ENCODE results near the gene ZSCAN5C. TPM values are rescaled to one million over a fixed set of nuclear protein-coding genes. Genes with fewer than 3 reads are reported as not detected.
"Not testable (repeated sequence)": the region's sequence is repeated elsewhere in the genome, so short reads cannot be mapped to it uniquely, and the experiment has no call there.

The ZSCAN5C gene
- total RNA-seq, 4 donors from 2014 or later = not detected

DNA sequence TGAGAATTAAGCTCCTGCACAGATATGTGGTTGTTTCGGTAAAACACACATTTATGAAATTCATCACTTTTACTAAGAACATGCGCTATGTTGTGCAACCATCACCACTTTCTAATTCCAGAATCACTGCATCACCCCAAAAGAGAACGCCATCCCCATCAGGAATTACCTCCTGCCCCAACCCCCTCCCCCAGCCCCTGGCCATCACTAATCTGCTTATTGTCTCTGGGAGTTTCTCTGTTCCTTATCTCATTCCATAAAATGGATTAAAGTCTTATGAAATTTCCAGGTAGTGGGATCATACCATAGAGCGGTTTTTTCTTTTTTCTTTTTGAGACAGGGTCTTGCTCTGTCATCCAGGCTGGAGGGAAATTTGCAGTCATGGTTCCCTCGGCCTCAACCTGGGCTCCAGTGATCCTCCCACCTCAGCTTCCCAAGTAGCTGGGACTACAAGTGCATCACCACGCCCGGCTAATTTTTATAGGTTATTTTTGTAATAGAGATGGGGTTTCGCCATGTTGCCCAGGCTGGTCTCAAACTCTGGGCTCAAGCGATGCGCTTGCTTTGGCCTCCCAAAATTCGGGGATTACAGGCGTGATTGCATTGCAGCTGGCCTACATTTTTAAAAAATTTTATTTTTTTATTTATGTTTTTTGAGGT is 8.0 kb upstream of the ZSCAN5C start:
- TF ChIP-seq EP300 (IDR thresholded peaks at IDR 0.05) = no peak
- no peak for TF ChIP-seq POLR2AphosphoS5 (IDR thresholded peaks at IDR 0.05)
- H3K9me3 ChIP-seq = no peaks in the 10 kb centered on the region
- no peak overlapping the region for H3K4me3 ChIP-seq
- no peak for DNase-seq (ENCODE audit: extremely low spot score)
- WGBS = 86% methylated on average over 12 of the region's 12 CpGs
- H3K36me3 ChIP-seq = no peaks in the 10 kb centered on the region
- H3K4me1 ChIP-seq = no peaks in the 10 kb centered on the region
- H3K27ac ChIP-seq (replicated peaks in 1 of 4) = no peak overlapping the region
- intact Hi-C loops (cut with DNase I) = no loop called here
- peaks cover 0 to 9% (median 0%) of the 10 kb centered on the region in 4 donors for H3K27me3 ChIP-seq

DNA sequence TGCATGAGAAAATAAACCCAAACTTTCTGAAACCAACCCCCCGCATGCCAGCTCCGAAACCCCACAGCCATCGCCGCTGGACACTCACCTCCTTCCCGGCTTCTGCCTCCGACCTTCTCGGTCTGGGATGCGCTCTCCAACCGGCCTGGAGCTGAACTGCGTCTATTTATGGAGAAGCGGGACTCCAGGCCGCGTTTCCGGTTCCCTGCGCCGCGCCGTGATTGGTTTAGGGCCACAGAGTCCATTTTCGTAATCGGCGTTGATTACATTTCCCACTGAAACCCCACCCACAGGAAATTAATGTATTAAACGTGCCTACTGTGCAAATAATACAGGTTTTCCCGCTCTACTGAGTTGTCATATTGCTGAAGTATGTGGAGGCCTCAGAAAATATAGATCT is 4.4 kb upstream of the ZSCAN5C start, which contains the start of gene ZSCAN5B:
Gene ZSCAN5B, minus strand, starts transcription at position 138 of the 400 bp plus-strand sequence. CDS start 4,731 bp downstream, outside the sequence.
- H3K36me3 ChIP-seq; DNase-seq (ENCODE audit: extremely low spot score); H3K27ac ChIP-seq (replicated peaks in 1 of 4); H3K9me3 ChIP-seq; H3K27me3 ChIP-seq; H3K4me1 ChIP-seq; H3K4me3 ChIP-seq; intact Hi-C loops (cut with DNase I): not testable (repeated sequence)
- WGBS = 82% methylated on average over 22 of the region's 23 CpGs

DNA sequence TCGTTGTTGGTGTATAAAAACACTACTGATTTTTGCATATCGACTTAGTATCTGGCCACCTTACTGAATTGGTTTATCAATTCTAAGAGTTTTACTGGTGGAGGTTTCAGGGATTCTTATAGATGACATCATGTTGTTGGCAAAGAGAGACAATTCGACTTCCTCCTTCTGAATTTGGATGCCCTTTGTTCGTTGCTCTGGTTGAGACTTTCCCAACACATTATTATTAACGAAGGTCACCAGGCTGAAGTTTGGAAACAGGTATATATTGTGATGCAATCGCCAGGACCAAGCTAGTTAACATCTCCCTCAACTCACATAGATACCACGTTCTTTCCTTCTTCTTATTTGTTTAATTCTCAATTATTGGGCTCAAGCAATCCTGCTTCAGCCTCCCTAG is 2.4 kb upstream of the ZSCAN5C start:
- Histone ChIP-seq H3K4me3 (no peak overlapping the region), H3K27ac (replicated peaks in 1 of 4) (no peak overlapping the region), H3K4me1 (no peaks in the 10 kb centered on the region), H3K9me3 (no peaks in the 10 kb centered on the region), H3K36me3 (no peaks in the 10 kb centered on the region), H3K27me3 (no peaks in the 10 kb centered on the region)
- intact Hi-C loops (cut with DNase I) = no loop called here
- TF ChIP-seq, protein P1, sequence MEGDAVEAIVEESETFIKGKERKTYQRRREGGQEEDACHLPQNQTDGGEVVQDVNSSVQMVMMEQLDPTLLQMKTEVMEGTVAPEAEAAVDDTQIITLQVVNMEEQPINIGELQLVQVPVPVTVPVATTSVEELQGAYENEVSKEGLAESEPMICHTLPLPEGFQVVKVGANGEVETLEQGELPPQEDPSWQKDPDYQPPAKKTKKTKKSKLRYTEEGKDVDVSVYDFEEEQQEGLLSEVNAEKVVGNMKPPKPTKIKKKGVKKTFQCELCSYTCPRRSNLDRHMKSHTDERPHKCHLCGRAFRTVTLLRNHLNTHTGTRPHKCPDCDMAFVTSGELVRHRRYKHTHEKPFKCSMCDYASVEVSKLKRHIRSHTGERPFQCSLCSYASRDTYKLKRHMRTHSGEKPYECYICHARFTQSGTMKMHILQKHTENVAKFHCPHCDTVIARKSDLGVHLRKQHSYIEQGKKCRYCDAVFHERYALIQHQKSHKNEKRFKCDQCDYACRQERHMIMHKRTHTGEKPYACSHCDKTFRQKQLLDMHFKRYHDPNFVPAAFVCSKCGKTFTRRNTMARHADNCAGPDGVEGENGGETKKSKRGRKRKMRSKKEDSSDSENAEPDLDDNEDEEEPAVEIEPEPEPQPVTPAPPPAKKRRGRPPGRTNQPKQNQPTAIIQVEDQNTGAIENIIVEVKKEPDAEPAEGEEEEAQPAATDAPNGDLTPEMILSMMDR (IDR thresholded peaks at IDR 0.05) = no peak
- TF ChIP-seq POLR2A (IDR thresholded peaks at IDR 0.05; ENCODE audit: low read depth) = no peak
- TF ChIP-seq POLR2AphosphoS5 (IDR thresholded peaks at IDR 0.05) = no peak
- no peak for TF ChIP-seq EP300 (IDR thresholded peaks at IDR 0.05)
- no peak for DNase-seq (ENCODE audit: extremely low spot score)
- 67% methylated on average over 6 of the region's 7 CpGs for WGBS

DNA sequence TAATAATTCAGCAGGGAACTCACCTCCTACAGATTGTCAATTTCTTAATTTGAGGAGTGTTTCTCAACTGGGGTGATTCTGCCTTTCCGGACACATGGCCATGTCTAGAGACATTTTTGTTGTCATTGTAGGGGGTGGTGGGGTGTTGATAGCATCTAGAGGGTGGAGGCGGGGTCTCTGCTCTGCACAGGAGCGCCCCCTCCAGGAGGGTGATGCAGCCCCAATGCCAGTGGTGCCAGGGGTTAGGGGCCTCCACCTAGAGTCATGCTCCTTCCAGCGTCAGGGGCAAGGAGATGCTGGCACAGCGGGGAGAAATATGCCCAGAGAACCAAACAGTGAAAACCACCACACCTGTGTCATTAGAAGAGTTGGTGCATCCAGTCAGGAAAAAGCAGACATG is 5.5 kb downstream of the ZSCAN5C start:
- H3K27ac ChIP-seq (replicated peaks in 1 of 4); intact Hi-C loops (cut with DNase I); H3K36me3 ChIP-seq; DNase-seq (ENCODE audit: extremely low spot score); H3K4me1 ChIP-seq; H3K4me3 ChIP-seq; H3K9me3 ChIP-seq; H3K27me3 ChIP-seq: not testable (repeated sequence)
- 80% methylated on average over 5 of the region's 5 CpGs for WGBS

DNA sequence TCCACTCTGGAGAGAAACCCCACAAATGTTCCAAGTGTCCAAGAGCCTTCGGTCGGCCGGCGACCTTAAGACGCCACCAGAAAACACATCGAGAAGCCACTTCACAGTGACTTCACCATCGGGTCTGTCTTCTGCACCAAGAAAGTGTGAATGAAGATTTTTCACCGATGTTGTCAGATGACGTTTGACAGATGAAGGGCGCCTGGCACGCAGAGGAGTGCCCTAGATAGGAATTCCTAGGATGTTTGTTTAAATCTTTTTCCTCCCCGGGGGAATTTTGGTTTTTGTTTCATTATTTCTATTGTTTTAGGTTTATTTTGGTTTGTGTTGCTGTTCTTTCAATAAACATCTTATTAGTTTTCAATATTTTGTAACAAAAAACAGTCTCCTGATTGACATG is 7.0 kb downstream of the ZSCAN5C start:
- Histone ChIP-seq H3K27me3 (peaks cover 0 to 4% (median 0%) of the 10 kb centered on the region in 4 donors), H3K4me1 (no peaks in the 10 kb centered on the region), H3K36me3 (no peaks in the 10 kb centered on the region), H3K9me3 (no peaks in the 10 kb centered on the region), H3K27ac (replicated peaks in 1 of 4) (no peak overlapping the region), H3K4me3 (no peak overlapping the region)
- intact Hi-C loops (cut with DNase I) = no loop called here
- 89% methylated on average over 12 of the region's 12 CpGs for WGBS
- no peak for DNase-seq (ENCODE audit: extremely low spot score)
- no peak for TF ChIP-seq POLR2A (IDR thresholded peaks at IDR 0.05; ENCODE audit: low read depth)

DNA sequence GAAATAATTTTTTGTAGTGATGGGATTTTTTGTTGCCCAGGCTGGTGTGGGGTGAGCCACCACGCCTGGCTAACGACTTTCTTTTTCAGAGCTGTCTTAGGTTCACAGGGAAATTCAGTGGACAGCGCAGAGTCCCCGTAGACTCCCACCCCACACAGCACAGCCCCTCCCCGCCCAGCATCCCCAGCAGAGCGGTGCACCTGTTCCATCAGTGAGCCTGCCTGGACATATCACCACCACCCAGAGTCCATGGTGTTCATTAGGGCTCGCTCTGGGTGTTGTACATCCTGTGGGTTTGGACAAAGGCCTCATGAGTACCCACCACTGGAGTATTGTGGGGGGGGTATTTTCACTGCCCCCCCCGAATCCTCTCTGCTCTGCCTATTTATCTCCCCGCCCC is 8.0 kb downstream of the ZSCAN5C start:
- DNase-seq (ENCODE audit: extremely low spot score); intact Hi-C loops (cut with DNase I); H3K4me3 ChIP-seq; H3K4me1 ChIP-seq; H3K36me3 ChIP-seq; H3K27me3 ChIP-seq; H3K9me3 ChIP-seq; H3K27ac ChIP-seq (replicated peaks in 1 of 4): not testable (repeated sequence)
- 80% methylated on average over 9 of the region's 9 CpGs for WGBS

DNA sequence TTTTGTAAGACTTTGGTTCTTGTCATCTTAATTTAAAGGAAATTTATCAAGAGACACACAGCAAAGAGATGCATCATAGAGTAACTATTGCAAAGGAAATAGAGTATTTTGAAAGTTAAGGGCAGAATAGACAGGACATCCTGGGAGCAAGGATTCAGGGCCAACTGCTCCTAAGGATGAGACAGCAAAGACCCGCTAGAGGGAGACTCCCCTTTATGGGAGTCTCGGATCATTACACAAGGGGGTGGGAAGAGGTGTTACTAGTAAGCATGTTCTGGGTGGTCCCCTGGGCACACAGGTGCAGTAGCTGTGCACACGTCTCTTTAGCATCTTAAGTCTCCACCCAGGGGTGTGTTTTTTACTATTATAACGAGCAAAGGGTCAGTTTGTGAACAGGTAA is 9.6 kb downstream of the ZSCAN5C start:
- intact Hi-C loops (cut with DNase I) = no loop called here
- Histone ChIP-seq H3K4me3 (no peak overlapping the region), H3K27me3 (peaks cover 0 to 12% (median 0%) of the 10 kb centered on the region in 4 donors), H3K27ac (replicated peaks in 1 of 4) (no peak overlapping the region), H3K4me1 (no peaks in the 10 kb centered on the region), H3K36me3 (no peaks in the 10 kb centered on the region), H3K9me3 (no peaks in the 10 kb centered on the region)
- DNase-seq (ENCODE audit: extremely low spot score) = no peak
- TF ChIP-seq POLR2AphosphoS5 (IDR thresholded peaks at IDR 0.05) (no peak), POLR2A (IDR thresholded peaks at IDR 0.05; ENCODE audit: low read depth) (no peak), EP300 (IDR thresholded peaks at IDR 0.05) (no peak)
- TF ChIP-seq, protein P1 (IDR thresholded peaks at IDR 0.05) = no peak
- 71% methylated on average over 4 of the region's 4 CpGs for WGBS
